HCT116 (cell line): ENCODE data around the gene LHX4. TPM values are rescaled to one million over a fixed set of nuclear protein-coding genes. Genes with fewer than 3 reads are reported as not detected.

Experiments
- ATAC-seq: fragments of 200-7000 bp; cut with Tn5 transposase; 2 replicates; pipeline ENCODE4 v1.9.1; 2020; ENCODE audit warnings: mild to moderate bottlenecking, moderate library complexity
- BruUV-seq: library from RNA; stranded (reverse); fragments of 400-500 nt; replicated peaks from 2 replicates; lab custom pipeline; 2021; lab: Mats Ljungman, UMichigan
- CTCF ChIA-PET: fragments of 300-600 bp; sonication (Branson Sonifier 250); formaldehyde crosslinking; loops from one replicate; lab custom pipeline; 2021; ENCODE audit warnings: antibody characterized with exemption; lab: Charles Lee
- POLR2A ChIA-PET: fragments of 300-600, 350-600 bp; sonication (Branson Sonifier 250); formaldehyde crosslinking; loops from one replicate; lab custom pipeline; 2021; ENCODE audit warnings: antibody characterized with exemption; lab: Charles Lee
- RAD21 ChIA-PET, 2 experiments: fragments of 300-600 bp; sonication (Branson Sonifier 250); formaldehyde crosslinking; loops; one replicate each; lab custom pipeline; 2023; ENCODE audit warnings: low total read pairs in 2 of 2; ENCODE audit not compliant: uncharacterized antibody in 2 of 2, unreplicated experiment in 2 of 2, low non-redundant PET in 1 of 2; lab: Charles Lee
- DNase-seq: peaks from one replicate; pipeline ENCODE4 v3.0.0-alpha.2; 2010; ENCODE audit warnings: low read depth, low spot score
- H2AFZ ChIP-seq: fragments of 200-600 bp; shearing (Covaris generic), sonication (generic); 2 replicates; pipeline ENCODE4 v1.6.1; 2017; ENCODE audit warnings: low read depth, mixed run types, mixed read lengths, antibody characterized with exemption, low read length; ENCODE audit not compliant: poor library complexity, severe bottlenecking
- H3K27ac ChIP-seq: 2 replicates; pipeline ENCODE4 v1.5.1; 2012; ENCODE audit warnings: low read depth, low read length
- H3K27me3 ChIP-seq: fragments of 200-600 bp; sonication (generic); 2 replicates; pipeline ENCODE4 v1.6.1; 2016; ENCODE audit warnings: mixed run types, low read length, mixed read lengths; ENCODE audit not compliant: insufficient read depth
- H3K36me3 ChIP-seq, 2 experiments: fragments of 200-500 bp in 1 of 2; fragments of 200-600 bp in 1 of 2; sonication (Bioruptor generic) in 1 of 2; sonication (generic) in 1 of 2; 2 replicates each; pipeline versions ENCODE4 v1.5.1 to v1.6.1; 2014 to 2016; ENCODE audit warnings: low read length in 2 of 2, inconsistent platforms in 1 of 2, mixed read lengths in 1 of 2, mixed run types in 1 of 2; ENCODE audit not compliant: insufficient read depth in 2 of 2, control insufficient read depth in 1 of 2
- H3K4me1 ChIP-seq, 2 experiments: fragments of 200-600 bp in 1 of 2; sonication (generic) in 1 of 2; 2 replicates each; pipeline versions ENCODE4 v1.5.1 to v1.6.1; 2012 to 2017; ENCODE audit warnings: low read length in 2 of 2, inconsistent platforms in 1 of 2, mild to moderate bottlenecking in 1 of 2, mixed read lengths in 1 of 2, mixed run types in 1 of 2, moderate library complexity in 1 of 2; ENCODE audit not compliant: insufficient read depth in 2 of 2, control insufficient read depth in 1 of 2
- H3K4me2 ChIP-seq: fragments of 200-600 bp; sonication (generic); 2 replicates; pipeline ENCODE4 v1.6.1; 2017; ENCODE audit warnings: mixed run types, low read length, mixed read lengths
- H3K4me3 ChIP-seq, 2 experiments: fragments of 200-600 bp in 1 of 2; sonication (generic) in 1 of 2; replicated peaks in 1 of 2; 2 replicates each; pipeline ENCODE4 v1.5.1; 2011 to 2016; ENCODE audit warnings: low read length in 2 of 2, control low read depth in 1 of 2, low read depth in 1 of 2, mild to moderate bottlenecking in 1 of 2, mixed read lengths in 1 of 2, mixed run types in 1 of 2
- H3K79me2 ChIP-seq: fragments of 200-600 bp; sonication (generic); 2 replicates; pipeline ENCODE4 v1.6.1; 2017; ENCODE audit warnings: mild to moderate bottlenecking, mixed run types, low read length, moderate library complexity, mixed read lengths; ENCODE audit not compliant: insufficient read depth
- H3K9ac ChIP-seq: fragments of 200-600 bp; sonication (generic); 2 replicates; pipeline ENCODE4 v1.6.1; 2016; ENCODE audit warnings: low read length, mixed read lengths
- H3K9me2 ChIP-seq: fragments of 200-600 bp; sonication (generic), shearing (Covaris generic); 2 replicates; pipeline ENCODE4 v1.6.1; 2017; ENCODE audit warnings: mixed run types, mild to moderate bottlenecking, moderate library complexity; ENCODE audit not compliant: insufficient read depth
- H3K9me3 ChIP-seq, 2 experiments: fragments of 200-500 bp in 1 of 2; fragments of 200-600 bp in 1 of 2; sonication (Bioruptor generic) in 1 of 2; sonication (generic) in 1 of 2; 2 replicates each; pipeline ENCODE4 v1.6.1; 2014 to 2017; ENCODE audit warnings: low read length in 2 of 2, mixed read lengths in 2 of 2, inconsistent platforms in 1 of 2, low read depth in 1 of 2, mild to moderate bottlenecking in 1 of 2, mixed run types in 1 of 2, moderate library complexity in 1 of 2; ENCODE audit not compliant: control insufficient read depth in 1 of 2, insufficient read depth in 1 of 2
- H4K20me1 ChIP-seq: fragments of 200-600 bp; sonication (generic), shearing (Covaris generic); 2 replicates; pipeline ENCODE4 v1.6.1; 2017; ENCODE audit warnings: mixed run types, mild to moderate bottlenecking, moderate library complexity; ENCODE audit not compliant: insufficient read depth
- ELF1 ChIP-seq: IDR thresholded peaks from 2 replicates; pipeline ENCODE4 v1.6.1; 2012; ENCODE audit warnings: low read depth, borderline replicate concordance
- EZH2 ChIP-seq: fragments of 200-600 bp; sonication (generic); IDR thresholded peaks from 2 replicates; pipeline ENCODE4 v1.6.1; 2017; ENCODE audit warnings: antibody characterized with exemption, mixed run types
- EZH2phosphoT487 ChIP-seq: fragments of 200-600 bp; IDR thresholded peaks from 2 replicates; pipeline ENCODE4 v1.6.1; 2018; ENCODE audit warnings: antibody characterized with exemption, borderline replicate concordance
- FOSL1 ChIP-seq: IDR thresholded peaks from 2 replicates; pipeline ENCODE4 v1.6.1; 2012; ENCODE audit warnings: low read depth
- JUND ChIP-seq: IDR thresholded peaks from 2 replicates; pipeline ENCODE4 v1.6.1; 2012
- MAX ChIP-seq: IDR thresholded peaks from 2 replicates; pipeline ENCODE4 v1.6.1; 2012
- POLR2A ChIP-seq: IDR thresholded peaks from 2 replicates; pipeline ENCODE4 v1.7.0; 2011; ENCODE audit warnings: borderline replicate concordance; ENCODE audit not compliant: insufficient read depth, insufficient read length; ENCODE audit errors: extremely low read depth
- POLR2AphosphoS5 ChIP-seq: IDR thresholded peaks from 2 replicates; pipeline ENCODE4 v1.6.1; 2011; ENCODE audit warnings: mild to moderate bottlenecking, low read depth, low read length, moderate library complexity
- SIN3A ChIP-seq: IDR thresholded peaks from 2 replicates; pipeline ENCODE4 v1.6.1; 2012; ENCODE audit warnings: low read depth
- SP1 ChIP-seq: IDR thresholded peaks from 2 replicates; pipeline ENCODE4 v1.6.1; 2012; ENCODE audit warnings: low read depth
- TCF7L2 ChIP-seq: IDR thresholded peaks from 2 replicates; pipeline ENCODE4 v1.7.0; 2011; ENCODE audit warnings: borderline replicate concordance, inconsistent platforms; ENCODE audit not compliant: insufficient read depth, insufficient read length; ENCODE audit errors: extremely low read depth
- YY1 ChIP-seq: IDR thresholded peaks from 2 replicates; pipeline ENCODE4 v1.6.1; 2011; ENCODE audit warnings: low read length, low read depth, moderate library complexity, mild to moderate bottlenecking; ENCODE audit not compliant: insufficient replicate concordance; ENCODE audit errors: extremely low read depth
- ZFX ChIP-seq: fragments of 450-650 bp; IDR thresholded peaks from 2 replicates; pipeline ENCODE4 v1.6.1; 2017
- ZNF274 ChIP-seq: fragments of 200-500 bp; sonication (Bioruptor generic); IDR thresholded peaks from 2 replicates; pipeline ENCODE4 v1.6.1; 2014; ENCODE audit warnings: mild to moderate bottlenecking, low read depth, low read length, inconsistent platforms
- intact Hi-C: fragments of 100-400 bp; cut with micrococcal nuclease; formaldehyde crosslinking; loops from 2 replicates; pipeline ENCODE4 v1.10.0; 2022
- total RNA-seq: library from RNA; stranded (reverse); gene quantifications from one replicate; pipeline ENCODE4 v1.2.1, GENCODE V29; 2021; ENCODE audit not compliant: unreplicated experiment

The LHX4 gene
- total RNA-seq, 1 experiment from 2014 or later, result 0.44 TPM

- Histone ChIP-seq H3K27ac (no peak overlapping the region), H3K79me2 (no peaks in the 10 kb centered on the region), H3K9ac (no peak overlapping the region), H3K9me3 (no peaks in the 10 kb centered on the region), H3K4me1 (peaks cover 10 to 28% of the 10 kb centered on the region in 2 experiments), H3K9me2 (no peaks in the 10 kb centered on the region), H3K27me3 (peaks cover 9% of the 10 kb centered on the region; the same call in 1 of the 2 replicates), H4K20me1 (no peaks in the 10 kb centered on the region), H3K36me3 (no peaks in the 10 kb centered on the region), H2AFZ (no peak overlapping the region), H3K4me3 (no peak overlapping the region), H3K4me2 (no peak overlapping the region)
- ATAC-seq (no peak), DNase-seq (no peak)
- ChIA-PET POLR2A (no interaction called here), CTCF (no interaction called here), RAD21 (no interaction called here)
- intact Hi-C loops, result no loop called here
- BruUV-seq, result no TSS peak
- TF ChIP-seq JUND (no peak), ZNF274 (no peak), POLR2AphosphoS5 (no peak), POLR2A (no peak), TCF7L2 (no peak), ELF1 (no peak), SIN3A (no peak), YY1 (no peak)
Measured at GRCh38 chr1:180233191-180234011, 3.3 kb downstream of the LHX4 start.

- Histone ChIP-seq H3K4me1 (peaks cover 10 to 25% of the 10 kb centered on the region in 2 experiments), H3K9me3 (no peaks in the 10 kb centered on the region), H3K36me3 (no peaks in the 10 kb centered on the region), H3K9me2 (no peaks in the 10 kb centered on the region), H3K27me3 (peaks cover 9% of the 10 kb centered on the region; the same call in 1 of the 2 replicates), H3K79me2 (no peaks in the 10 kb centered on the region), H3K9ac (no peak overlapping the region), H4K20me1 (no peaks in the 10 kb centered on the region), H3K27ac (no peak overlapping the region), H2AFZ (no peak overlapping the region), H3K4me3 (no peak overlapping the region), H3K4me2 (no peak overlapping the region)
- no peak for TF ChIP-seq JUND
- TF ChIP-seq FOSL1, result no peak
- TF ChIP-seq EZH2phosphoT487, result no peak
- TF ChIP-seq ZFX, result no peak
- TF ChIP-seq ZNF274, result no peak
- TF ChIP-seq MAX, result no peak
- TF ChIP-seq EZH2, result no peak
- no peak for TF ChIP-seq SP1
- intact Hi-C loops, result no loop called here
- no TSS peak for BruUV-seq
- ATAC-seq, result no peak
- CTCF ChIA-PET, result no interaction called here
- RAD21 ChIA-PET, result no interaction called here
- POLR2A ChIA-PET, result no interaction called here
- no peak for DNase-seq
Measured at GRCh38 chr1:180234369-180235076, 4.5 kb downstream of the LHX4 start.
